ENCODE measurements around the gene RIPOR2. TPM values are rescaled to one million over a fixed set of nuclear protein-coding genes. Genes with fewer than 3 reads are reported as not detected.

Gene RIPOR2
- total and polyA plus RNA-seq, 10 of the 15 experiments (the other 5 are each of a cell fraction or from before 2014, with no cell fraction given): 22.2 to 48.2 (median 34.7) TPM

DNA sequence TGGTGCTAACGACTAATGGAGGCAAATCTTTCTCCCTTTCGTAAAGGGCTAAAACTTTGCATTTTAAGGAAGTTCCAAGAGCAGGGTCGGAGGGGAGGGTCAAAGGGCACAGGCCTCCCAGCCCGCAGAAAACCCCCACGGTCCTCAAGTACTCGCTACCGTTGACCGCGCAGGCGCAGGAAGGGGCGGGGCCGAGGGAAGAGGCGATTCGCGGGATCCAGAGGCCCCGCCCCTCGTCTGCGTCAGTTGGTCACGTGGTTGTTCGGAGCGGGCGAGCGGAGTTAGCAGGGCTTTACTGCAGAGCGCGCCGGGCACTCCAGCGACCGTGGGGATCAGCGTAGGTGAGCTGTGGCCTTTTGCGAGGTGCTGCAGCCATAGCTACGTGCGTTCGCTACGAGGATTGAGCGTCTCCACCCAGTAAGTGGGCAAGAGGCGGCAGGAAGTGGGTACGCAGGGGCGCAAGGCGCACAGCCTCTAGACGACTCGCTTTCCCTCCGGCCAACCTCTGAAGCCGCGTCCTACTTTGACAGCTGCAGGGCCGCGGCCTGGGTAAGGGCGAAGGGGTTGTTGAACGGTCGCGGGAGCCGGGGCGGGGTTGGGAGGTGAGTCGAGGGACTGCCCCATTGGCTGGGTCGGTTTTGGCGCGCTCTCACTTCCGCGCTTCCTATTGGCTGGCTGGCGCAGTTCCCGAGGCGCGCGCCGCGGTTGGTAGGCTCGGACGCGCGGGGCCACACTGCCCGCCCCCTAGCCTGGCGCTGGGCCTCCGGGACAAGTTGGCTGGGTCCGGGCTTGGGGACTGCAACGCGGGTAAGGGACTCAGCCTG, 160.9 kb downstream of the RIPOR2 start, which contains the start of gene GMNN (continued):
- TF ChIP-seq, protein P1, sequence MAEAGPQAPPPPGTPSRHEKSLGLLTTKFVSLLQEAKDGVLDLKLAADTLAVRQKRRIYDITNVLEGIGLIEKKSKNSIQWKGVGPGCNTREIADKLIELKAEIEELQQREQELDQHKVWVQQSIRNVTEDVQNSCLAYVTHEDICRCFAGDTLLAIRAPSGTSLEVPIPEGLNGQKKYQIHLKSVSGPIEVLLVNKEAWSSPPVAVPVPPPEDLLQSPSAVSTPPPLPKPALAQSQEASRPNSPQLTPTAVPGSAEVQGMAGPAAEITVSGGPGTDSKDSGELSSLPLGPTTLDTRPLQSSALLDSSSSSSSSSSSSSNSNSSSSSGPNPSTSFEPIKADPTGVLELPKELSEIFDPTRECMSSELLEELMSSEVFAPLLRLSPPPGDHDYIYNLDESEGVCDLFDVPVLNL (IDR thresholded peaks at IDR 0.05; ENCODE audit: low read depth, low read length): peak; percentile 96
- TF ChIP-seq MEF2B (IDR thresholded peaks at IDR 0.05; ENCODE audit: partially characterized antibody, poor library complexity, severe bottlenecking): peak; percentile 25
- TF ChIP-seq WRNIP1 (IDR thresholded peaks at IDR 0.05; ENCODE audit: borderline replicate concordance, low read depth, low read length): no peak
- peak; percentile 86 for TF ChIP-seq NFYB (IDR thresholded peaks at IDR 0.05; ENCODE audit: insufficient read depth, low read depth, low read length)
- TF ChIP-seq LARP7 (IDR thresholded peaks at IDR 0.05): peak; percentile 99
- TF ChIP-seq, protein P2, sequence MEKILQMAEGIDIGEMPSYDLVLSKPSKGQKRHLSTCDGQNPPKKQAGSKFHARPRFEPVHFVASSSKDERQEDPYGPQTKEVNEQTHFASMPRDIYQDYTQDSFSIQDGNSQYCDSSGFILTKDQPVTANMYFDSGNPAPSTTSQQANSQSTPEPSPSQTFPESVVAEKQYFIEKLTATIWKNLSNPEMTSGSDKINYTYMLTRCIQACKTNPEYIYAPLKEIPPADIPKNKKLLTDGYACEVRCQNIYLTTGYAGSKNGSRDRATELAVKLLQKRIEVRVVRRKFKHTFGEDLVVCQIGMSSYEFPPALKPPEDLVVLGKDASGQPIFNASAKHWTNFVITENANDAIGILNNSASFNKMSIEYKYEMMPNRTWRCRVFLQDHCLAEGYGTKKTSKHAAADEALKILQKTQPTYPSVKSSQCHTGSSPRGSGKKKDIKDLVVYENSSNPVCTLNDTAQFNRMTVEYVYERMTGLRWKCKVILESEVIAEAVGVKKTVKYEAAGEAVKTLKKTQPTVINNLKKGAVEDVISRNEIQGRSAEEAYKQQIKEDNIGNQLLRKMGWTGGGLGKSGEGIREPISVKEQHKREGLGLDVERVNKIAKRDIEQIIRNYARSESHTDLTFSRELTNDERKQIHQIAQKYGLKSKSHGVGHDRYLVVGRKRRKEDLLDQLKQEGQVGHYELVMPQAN (conservative IDR thresholded peaks at IDR 0.05): peak; percentile 97
- TF ChIP-seq CBX5 (IDR thresholded peaks at IDR 0.05; ENCODE audit: low read depth): peak; percentile 81; the same call in 1 of the 2 replicates
- TF ChIP-seq, protein P3, sequence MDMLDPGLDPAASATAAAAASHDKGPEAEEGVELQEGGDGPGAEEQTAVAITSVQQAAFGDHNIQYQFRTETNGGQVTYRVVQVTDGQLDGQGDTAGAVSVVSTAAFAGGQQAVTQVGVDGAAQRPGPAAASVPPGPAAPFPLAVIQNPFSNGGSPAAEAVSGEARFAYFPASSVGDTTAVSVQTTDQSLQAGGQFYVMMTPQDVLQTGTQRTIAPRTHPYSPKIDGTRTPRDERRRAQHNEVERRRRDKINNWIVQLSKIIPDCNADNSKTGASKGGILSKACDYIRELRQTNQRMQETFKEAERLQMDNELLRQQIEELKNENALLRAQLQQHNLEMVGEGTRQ (IDR thresholded peaks at IDR 0.05; ENCODE audit: borderline replicate concordance, low read depth, low read length): peak; percentile 70
- TF ChIP-seq FOXM1 (IDR thresholded peaks at IDR 0.05; ENCODE audit: low read depth, low read length): no peak; the same call in 1 of the 2 replicates
- peak; percentile 63; the same call in 1 of the 2 replicates for TF ChIP-seq CHD2 (IDR thresholded peaks at IDR 0.05; ENCODE audit: borderline replicate concordance, low read depth, low read length)
- TF ChIP-seq EED (IDR thresholded peaks at IDR 0.05; ENCODE audit: low read depth): peak; percentile 15; the same call in 1 of the 2 replicates
- TF ChIP-seq, protein P4, sequence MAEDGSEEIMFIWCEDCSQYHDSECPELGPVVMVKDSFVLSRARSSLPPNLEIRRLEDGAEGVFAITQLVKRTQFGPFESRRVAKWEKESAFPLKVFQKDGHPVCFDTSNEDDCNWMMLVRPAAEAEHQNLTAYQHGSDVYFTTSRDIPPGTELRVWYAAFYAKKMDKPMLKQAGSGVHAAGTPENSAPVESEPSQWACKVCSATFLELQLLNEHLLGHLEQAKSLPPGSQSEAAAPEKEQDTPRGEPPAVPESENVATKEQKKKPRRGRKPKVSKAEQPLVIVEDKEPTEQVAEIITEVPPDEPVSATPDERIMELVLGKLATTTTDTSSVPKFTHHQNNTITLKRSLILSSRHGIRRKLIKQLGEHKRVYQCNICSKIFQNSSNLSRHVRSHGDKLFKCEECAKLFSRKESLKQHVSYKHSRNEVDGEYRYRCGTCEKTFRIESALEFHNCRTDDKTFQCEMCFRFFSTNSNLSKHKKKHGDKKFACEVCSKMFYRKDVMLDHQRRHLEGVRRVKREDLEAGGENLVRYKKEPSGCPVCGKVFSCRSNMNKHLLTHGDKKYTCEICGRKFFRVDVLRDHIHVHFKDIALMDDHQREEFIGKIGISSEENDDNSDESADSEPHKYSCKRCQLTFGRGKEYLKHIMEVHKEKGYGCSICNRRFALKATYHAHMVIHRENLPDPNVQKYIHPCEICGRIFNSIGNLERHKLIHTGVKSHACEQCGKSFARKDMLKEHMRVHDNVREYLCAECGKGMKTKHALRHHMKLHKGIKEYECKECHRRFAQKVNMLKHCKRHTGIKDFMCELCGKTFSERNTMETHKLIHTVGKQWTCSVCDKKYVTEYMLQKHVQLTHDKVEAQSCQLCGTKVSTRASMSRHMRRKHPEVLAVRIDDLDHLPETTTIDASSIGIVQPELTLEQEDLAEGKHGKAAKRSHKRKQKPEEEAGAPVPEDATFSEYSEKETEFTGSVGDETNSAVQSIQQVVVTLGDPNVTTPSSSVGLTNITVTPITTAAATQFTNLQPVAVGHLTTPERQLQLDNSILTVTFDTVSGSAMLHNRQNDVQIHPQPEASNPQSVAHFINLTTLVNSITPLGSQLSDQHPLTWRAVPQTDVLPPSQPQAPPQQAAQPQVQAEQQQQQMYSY (CRISPR knock-in tag; IDR thresholded peaks at IDR 0.05): no peak
- TF ChIP-seq ATF7 (IDR thresholded peaks at IDR 0.05; ENCODE audit: low read depth): peak; percentile 33; the same call in 1 of the 2 replicates
- TF ChIP-seq TBL1XR1 (IDR thresholded peaks at IDR 0.05; ENCODE audit: low read depth, low read length): no peak
- peak; percentile 87 for TF ChIP-seq DPF2 (IDR thresholded peaks at IDR 0.05)
- TF ChIP-seq RBBP5 (conservative IDR thresholded peaks at IDR 0.05): no peak
- TF ChIP-seq EGR1 (IDR thresholded peaks at IDR 0.05; ENCODE audit: borderline replicate concordance in 1 of 2, low read depth in 2 of 2, low read length in 2 of 2): no peak
- peak; percentile 77 for TF ChIP-seq CREB1 (IDR thresholded peaks at IDR 0.05; ENCODE audit: low read depth)
- TF ChIP-seq STAT3 (IDR thresholded peaks at IDR 0.05; ENCODE audit: low read depth, low read length): no peak
- TF ChIP-seq ZBED1 (IDR thresholded peaks at IDR 0.05; ENCODE audit: borderline replicate concordance): no peak
- TF ChIP-seq NRF1 (conservative IDR thresholded peaks at IDR 0.05; ENCODE audit: low read depth, low read length): peak; percentile 64
- TF ChIP-seq MTA2 (IDR thresholded peaks at IDR 0.05; ENCODE audit: low read depth): peak; percentile 66; the same call in 1 of the 2 replicates
- no peak for TF ChIP-seq ZNF217 (IDR thresholded peaks at IDR 0.05)
